Testis (tissue), 3 donors: Measurements from ENCODE around the gene FLT4. TPM values are rescaled to one million over a fixed set of nuclear protein-coding genes. Genes with fewer than 3 reads are reported as not detected.

Source experiments
- DNase-seq: peaks from one replicate; pipeline ENCODE4 v3.0.0-alpha.2; 2019
- H3K27ac ChIP-seq, 2 donors: fragments of 200-600 bp; sonication (generic); one replicate each; pipeline ENCODE4 v1.5.1; 2019
- H3K27me3 ChIP-seq: fragments of 200-600 bp; sonication (generic); one replicate; pipeline ENCODE4 v1.5.1; 2019
- H3K36me3 ChIP-seq: fragments of 200-600 bp; sonication (generic); one replicate; pipeline ENCODE4 v1.5.1; 2017; ENCODE audit warnings: low read depth; ENCODE audit errors: missing control alignments
- H3K4me1 ChIP-seq: fragments of 200-600 bp; sonication (generic); one replicate; pipeline ENCODE4 v1.5.1; 2019
- H3K4me3 ChIP-seq, 2 donors: fragments of 200-600 bp; sonication (generic); one replicate each; pipeline ENCODE4 v1.5.1; 2017 to 2019
- H3K9me3 ChIP-seq: fragments of 200-600 bp; sonication (generic); one replicate; pipeline ENCODE4 v1.5.1; 2017
- CTCF ChIP-seq, 3 experiments: fragments of 450-650 bp in 2 of 3; fragments of 200-600 bp in 1 of 3; sonication (generic) in 1 of 3; IDR thresholded peaks; one replicate each; pipeline ENCODE4 v1.5.1; 2016 to 2019; ENCODE audit warnings: antibody characterized with exemption in 3 of 3, mild to moderate bottlenecking in 2 of 3, moderate library complexity in 1 of 3
- POLR2A ChIP-seq: fragments of 450-650 bp; IDR thresholded peaks from one replicate; pipeline ENCODE4 v1.6.1; 2017; ENCODE audit warnings: antibody characterized with exemption, mild to moderate bottlenecking, moderate library complexity
- WGBS, 2 donors: methylation state at CpG; one replicate each; pipeline ENCODE4 v1.1.5; 2018; 5-methylcytosine and 5-hydroxymethylcytosine counted together
- intact Hi-C: fragments of 100-400 bp; cut with DNase I; formaldehyde crosslinking; loops from one replicate; pipeline ENCODE4 v1.15.1; 2023; ENCODE audit warnings: low total_unique reads
- polyA plus RNA-seq: library from polyadenylated mRNA; stranded (reverse); fragments of 350-450 nt; fragmentation: Illumina TruSeq; extraction: RNeasy Lipid Tissue Mini Kit (QIAGEN cat#74804); gene quantifications from one replicate; pipeline ENCODE4 v1.2.3, GENCODE V29; 2014; ENCODE audit warnings: low read depth, low replicate concordance; ENCODE audit not compliant: insufficient read depth
- total RNA-seq, 2 donors: library from RNA; depleted of rRNA; stranded (reverse); fragments of >200 nt; gene quantifications; one replicate each; pipeline ENCODE4 v1.2.3, GENCODE V29; 2016

Gene FLT4
- total and polyA plus RNA-seq, 3 donors from 2014 or later, result 11.9 to 24.2 (median 23.5) TPM

- H3K27ac ChIP-seq, result no peak overlapping the region
- TF ChIP-seq POLR2A, result no peak
- TF ChIP-seq CTCF (IDR thresholded peaks at IDR 0.05), result no peak
- WGBS, 2 donors, result 70 to 73% methylated on average over 11 to 18 of the region's 18 CpGs
- H3K4me3 ChIP-seq, result no peak overlapping the region
- no peaks in the 10 kb centered on the region for H3K9me3 ChIP-seq
- no peaks in the 10 kb centered on the region for H3K4me1 ChIP-seq
- H3K27me3 ChIP-seq, result no peaks in the 10 kb centered on the region
- intact Hi-C loops, result no loop called here
- DNase-seq, result no peak
- H3K36me3 ChIP-seq, result no peaks in the 10 kb centered on the region
Measured at GRCh38 chr5:180636403-180637075, 12.9 kb downstream of the FLT4 start.

GRCh38 chr5:180636016-180636402 lies 13.4 kb downstream of the FLT4 start:
- Histone ChIP-seq H3K4me3 (no peak overlapping the region), H3K27ac (no peak overlapping the region), H3K36me3 (no peaks in the 10 kb centered on the region), H3K27me3 (no peaks in the 10 kb centered on the region), H3K4me1 (no peaks in the 10 kb centered on the region), H3K9me3 (no peaks in the 10 kb centered on the region)
- DNase-seq, result no peak
- 86 to 95% methylated on average over 8 of the region's 8 CpGs for WGBS, 2 donors
- intact Hi-C loops, result no loop called here
- TF ChIP-seq POLR2A (no peak), CTCF (IDR thresholded peaks at IDR 0.05) (no peak)

GRCh38 chr5:180633283-180634177 lies 15.9 kb downstream of the FLT4 start:
- Histone ChIP-seq H3K4me1 (no peaks in the 10 kb centered on the region), H3K4me3 (no peak overlapping the region), H3K36me3 (no peaks in the 10 kb centered on the region), H3K27ac (no peak overlapping the region), H3K9me3 (no peaks in the 10 kb centered on the region), H3K27me3 (no peaks in the 10 kb centered on the region)
- intact Hi-C loops, result no loop called here
- TF ChIP-seq CTCF (IDR thresholded peaks at IDR 0.05), result no peak
- TF ChIP-seq POLR2A, result no peak
- 77 to 84% methylated on average over 6 to 14 of the region's 14 CpGs for WGBS, 2 donors
- DNase-seq, result no peak

- H3K4me3 ChIP-seq, result no peak overlapping the region
- no peak for DNase-seq
- no peak for TF ChIP-seq CTCF (IDR thresholded peaks at IDR 0.05)
- WGBS, 2 donors, result 62 to 63% methylated on average over 7 to 10 of the region's 10 CpGs
- intact Hi-C loops, result no loop called here
- no peaks in the 10 kb centered on the region for H3K36me3 ChIP-seq
- no peaks in the 10 kb centered on the region for H3K4me1 ChIP-seq
- H3K27ac ChIP-seq, result no peak overlapping the region
- H3K9me3 ChIP-seq, result no peaks in the 10 kb centered on the region
- no peaks in the 10 kb centered on the region for H3K27me3 ChIP-seq
Measured at GRCh38 chr5:180632768-180633167, 16.6 kb downstream of the FLT4 start.
